HG02642 (cell line): ENCODE measurements around the gene NINJ1.

Experiments used
- ATAC-seq: cut with Tn5 transposase; IDR thresholded peaks from one replicate; pipeline ENCODE4 v1.9.1; 2021; ENCODE audit warnings: mild to moderate bottlenecking; ENCODE audit not compliant: unreplicated experiment, poor library complexity

The NINJ1 gene

DNA sequence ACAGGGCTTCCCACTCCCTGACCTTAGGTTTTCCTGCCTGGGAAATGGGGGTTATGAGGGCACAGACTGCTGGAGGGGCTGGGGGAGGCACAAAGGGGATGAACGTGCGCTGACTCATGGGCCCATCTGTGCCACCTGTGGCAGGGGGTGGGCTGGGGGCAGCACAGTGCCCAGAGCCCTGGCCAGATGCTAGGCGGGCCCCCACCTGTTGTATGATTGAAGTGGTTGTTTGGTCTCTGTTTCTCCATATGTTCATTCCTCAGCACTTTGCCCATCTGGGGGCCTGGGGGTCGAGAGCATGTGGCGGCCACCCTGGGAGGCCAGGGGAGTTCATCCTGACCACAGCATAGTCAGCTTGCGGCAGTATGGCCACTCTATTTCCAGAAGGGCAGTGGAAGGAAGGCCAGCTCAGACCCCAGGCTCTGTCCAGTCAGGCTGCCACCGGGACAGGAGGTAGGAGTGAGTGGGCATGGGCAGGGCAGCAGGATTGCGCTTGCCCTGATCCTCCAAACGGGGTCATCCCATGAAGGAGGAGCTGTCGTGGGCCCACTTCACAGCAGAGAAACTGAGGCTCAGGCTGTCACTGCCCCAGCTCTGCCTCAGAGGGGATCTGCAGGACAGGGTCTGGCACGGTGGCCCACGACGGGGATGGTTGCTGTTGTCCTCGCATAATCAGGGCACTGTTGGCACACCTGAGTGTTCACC lies 841 bp upstream of the NINJ1 start:
- ATAC-seq, result no peak

DNA sequence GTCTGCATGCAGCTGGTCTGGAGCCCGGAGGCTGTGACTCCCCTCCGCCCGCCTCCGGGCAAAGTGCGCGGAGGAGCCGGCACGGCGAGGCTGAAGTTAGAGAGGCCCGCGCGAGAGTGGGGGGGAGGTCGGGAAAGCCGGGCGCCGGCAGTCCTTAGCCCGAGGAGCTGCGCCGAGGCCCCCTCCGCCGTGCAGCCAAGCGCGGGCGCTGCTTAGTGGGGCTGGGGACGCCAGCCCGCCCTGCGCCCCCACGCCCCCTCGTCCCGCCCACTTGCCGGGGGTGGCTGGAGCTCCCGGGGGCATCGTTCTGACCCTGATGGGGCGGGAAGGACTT lies 403 bp downstream of the NINJ1 start:
- ATAC-seq, result peak; percentile 34

DNA sequence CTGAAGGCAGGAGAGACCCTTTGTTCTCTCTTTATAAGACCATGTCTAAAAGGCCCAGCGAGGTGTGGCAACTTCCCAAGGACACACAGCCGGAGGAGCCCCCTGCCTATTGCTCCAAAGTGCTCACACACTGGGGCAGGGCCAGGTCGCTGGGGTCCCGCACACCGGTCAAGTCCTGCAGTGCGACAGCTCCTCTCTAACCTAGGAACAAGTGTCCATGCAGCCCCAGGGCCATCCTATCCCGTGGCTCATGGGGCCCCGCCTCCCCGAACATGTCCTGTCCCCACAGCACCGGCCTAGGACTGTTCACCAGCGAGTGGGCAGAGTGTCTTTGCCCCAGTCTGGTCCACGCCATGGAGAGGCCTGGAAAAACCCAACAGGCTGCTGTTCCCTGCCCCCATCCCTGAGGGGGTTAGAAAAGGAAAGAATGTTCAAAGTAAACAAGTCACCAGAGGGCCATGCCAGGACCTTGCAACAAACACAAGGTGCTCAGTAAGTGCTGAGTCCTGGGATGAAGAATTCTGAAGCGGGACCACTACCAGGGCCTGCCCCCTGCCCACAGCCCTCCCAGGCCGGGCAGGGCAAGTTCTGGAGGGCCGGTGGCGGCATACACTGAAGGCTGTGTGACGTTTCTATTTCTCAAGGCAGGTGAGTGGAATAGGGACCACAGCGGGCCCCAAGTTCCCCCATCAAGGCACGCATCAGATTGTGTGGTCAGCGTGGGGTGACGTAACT lies 938 bp downstream of the NINJ1 start:
- ATAC-seq, result no peak

DNA sequence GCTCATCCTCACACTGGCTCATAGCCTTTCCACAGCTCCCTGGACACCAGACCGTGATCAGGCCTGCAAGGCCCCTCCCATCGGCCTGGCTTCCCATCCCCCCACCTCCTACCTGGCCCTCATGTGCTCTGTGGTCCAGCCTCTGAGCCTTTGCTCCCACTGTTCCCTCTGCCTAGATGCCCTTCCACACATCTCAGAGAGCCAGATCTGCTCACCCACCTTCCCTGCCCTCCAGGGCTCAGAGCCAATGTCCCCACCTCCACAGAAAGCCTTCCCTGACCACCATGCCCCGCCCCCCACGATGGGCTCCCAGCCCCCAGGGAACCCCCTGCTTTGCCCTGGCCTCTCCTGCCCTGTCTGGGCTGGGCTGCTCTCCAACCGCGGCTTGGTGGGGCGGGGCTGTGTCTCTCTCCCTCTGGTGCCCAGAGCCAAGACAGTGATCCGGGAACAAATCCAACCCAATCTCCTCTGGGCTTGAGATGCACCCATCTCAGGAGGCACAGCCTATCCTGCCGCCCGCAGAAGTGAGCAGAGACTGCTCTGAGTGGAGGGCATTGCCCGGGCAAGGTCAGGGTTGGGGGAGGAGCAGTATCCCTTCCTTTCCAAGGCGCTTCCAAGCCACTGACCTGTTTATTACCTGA lies 1.6 kb downstream of the NINJ1 start:
- ATAC-seq, result no peak

DNA sequence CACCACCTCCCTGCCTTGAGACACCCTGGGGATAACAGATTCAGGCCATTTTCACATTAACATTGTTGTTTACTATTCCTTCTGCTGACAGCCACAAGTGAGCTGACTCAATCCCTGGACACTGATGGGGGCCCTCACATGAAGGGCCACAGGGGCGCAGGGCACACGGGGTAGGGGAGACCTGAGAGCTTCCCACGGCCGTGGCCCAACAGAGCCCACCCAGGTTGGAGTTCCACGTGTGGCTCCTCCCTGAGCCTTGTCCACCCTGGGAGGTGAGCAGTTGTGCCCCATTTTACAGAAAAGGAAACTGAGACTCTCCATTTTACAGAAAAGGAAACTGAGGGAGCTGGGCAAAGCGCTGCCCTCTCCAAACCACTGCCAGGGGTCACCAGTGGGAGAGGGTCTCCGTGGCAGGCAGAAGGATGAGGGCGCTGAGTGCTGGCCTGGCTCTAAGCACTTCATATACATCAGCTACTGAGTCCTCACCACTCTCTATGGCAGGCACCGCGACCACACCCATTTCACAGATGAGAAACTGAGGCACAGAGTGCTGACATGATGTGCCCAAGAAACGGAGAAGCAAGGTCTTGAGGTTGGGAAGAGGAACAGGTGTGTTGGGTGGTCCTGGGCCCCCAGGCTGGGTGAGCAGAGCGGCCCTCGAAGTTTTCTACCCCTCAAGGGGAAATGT lies 2.3 kb downstream of the NINJ1 start:
- no peak for ATAC-seq

DNA sequence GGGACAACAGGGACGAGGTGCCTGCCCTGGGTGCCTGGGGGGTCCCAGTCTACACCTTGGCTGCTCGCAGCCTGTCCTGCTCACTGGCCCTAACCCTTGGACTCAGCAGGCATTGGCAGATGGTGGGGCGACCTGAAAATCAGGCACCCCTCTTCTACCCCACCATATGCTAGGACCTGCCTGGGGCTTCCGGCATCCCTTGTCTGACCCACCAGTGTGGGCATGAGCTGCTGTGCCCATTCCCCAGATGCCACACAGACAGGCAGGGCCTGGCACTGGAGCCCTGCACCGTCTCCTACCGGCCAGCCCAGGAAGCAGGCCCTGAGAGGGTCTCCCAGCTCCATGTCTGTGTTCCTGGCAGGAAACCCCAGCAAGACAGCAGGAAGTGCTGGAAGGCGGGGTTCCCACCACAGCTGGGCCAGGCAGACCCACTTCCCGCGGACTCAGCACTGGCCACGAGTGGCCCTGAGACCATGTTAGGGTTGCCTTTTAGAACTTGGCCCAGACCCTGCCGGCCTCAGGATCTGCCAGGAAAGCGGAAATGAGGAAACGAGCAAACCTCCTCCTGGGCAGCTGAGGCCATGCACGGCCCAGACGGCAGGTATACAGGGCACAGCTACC lies 3.1 kb downstream of the NINJ1 start:
- no peak for ATAC-seq

DNA sequence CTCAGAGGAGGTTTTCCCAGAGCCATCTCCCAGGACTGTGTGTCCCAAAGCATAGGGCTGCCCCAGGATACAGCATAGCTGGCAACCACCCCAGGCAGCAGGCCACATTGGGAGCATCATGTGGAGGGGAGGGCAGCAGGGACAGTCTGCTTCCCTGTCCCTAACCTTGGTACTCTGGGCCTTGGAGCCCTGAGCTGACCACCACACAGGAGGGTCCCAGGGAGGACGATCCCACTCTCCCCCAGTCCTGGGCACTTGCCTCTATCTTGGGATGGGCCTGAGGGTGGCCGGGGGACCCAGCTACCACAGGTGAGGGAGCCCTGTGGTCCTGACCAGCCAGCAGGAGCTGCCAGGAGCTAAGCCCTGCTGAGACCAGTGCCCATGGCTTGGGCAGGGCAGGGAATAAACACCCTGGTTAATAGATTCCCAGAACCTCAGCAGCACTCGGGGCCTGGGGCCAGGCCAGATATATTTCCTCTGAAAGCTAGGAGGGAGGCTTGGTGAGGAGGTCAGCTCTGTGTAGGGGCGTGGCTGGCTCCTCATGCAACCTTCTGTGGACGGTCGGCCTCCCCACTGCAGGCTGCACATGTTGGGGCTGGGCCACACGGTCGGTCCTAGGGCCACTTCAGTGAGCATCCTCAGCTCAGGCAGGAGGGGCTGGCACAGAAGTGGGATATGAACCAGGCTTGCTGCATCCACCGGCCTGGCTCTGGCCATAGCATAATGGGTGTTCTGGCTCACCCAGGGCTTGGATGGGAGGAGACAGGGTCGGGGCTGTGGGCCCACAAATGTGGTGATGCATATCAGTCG lies 4.2 kb downstream of the NINJ1 start:
- no peak for ATAC-seq

DNA sequence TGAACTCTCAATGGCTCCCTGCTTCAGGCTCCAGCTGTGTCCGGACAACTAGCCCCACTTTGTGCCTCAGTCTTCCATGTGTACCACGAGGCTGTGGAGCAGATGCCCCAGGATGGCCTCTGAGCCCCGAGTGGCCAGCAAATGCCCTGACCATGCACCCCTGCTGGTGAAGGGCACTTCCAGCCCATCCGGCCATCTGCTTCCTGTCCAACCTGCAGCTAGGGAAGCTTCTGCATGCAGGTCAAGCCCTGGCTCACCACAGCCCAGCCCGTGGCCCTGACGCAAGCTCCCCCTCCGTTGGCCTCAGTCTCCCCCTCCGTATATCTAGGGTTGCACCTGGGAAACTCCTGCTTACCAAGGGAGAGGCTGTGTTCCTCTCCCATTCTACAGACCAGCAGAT lies 4.8 kb downstream of the NINJ1 start:
- no peak for ATAC-seq

DNA sequence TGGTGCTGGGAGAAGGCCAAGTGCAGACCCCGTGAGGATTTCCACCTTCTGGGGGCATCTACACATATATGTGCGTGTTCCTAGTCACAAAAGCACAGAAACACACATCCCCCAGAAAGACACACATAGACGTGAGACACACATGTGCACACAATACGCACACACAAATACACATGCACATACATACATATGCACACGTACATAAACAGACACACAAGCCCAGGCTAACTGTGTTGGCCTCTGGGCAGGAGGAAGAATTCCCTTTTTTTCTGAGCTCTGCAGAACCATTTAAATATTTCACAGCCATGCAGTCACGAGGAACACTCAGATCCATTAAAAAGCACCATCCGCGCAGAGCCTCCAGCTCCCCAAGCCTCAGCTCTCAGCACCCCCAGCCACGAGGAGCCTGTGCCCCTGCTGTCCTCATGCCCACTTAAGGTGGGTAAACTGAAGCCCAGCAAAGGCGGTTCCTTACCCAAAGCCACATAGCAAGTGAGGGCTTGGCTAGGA lies 5.3 kb downstream of the NINJ1 start:
- no peak for ATAC-seq

DNA sequence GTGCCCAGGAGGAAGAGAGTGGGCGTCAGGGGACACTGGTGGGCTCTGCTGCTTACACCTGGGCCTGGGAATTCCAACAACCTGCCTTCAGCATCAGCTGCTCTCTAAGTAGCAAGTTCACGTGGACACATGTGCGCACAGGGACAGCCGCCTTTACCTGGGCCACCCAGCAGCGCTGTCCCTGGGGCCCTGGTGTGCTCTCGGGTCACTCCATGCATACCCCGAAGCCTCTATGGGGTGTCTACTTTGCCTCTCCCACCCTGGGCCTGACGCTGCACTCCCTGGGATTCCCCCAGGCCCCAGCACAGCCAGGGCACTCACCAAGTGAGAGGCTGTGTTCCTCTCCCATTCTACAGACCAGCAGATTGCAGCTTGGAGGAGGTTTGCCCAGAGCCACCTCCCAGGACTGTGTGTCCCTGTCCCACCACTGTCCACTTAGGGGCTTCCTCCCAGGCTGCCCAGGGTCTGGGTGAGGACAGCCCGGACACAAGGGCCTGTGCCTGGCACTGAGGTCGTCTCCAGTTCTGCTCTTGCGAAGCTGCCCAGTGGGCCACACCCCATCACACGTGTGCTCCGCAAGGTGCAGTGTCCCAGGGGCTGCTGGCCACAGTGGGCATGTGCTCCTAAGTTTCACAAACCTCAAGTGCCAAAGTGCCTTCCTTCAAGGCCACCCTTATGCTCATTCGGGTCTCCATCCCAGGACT lies 5.9 kb downstream of the NINJ1 start:
- no peak for ATAC-seq

DNA sequence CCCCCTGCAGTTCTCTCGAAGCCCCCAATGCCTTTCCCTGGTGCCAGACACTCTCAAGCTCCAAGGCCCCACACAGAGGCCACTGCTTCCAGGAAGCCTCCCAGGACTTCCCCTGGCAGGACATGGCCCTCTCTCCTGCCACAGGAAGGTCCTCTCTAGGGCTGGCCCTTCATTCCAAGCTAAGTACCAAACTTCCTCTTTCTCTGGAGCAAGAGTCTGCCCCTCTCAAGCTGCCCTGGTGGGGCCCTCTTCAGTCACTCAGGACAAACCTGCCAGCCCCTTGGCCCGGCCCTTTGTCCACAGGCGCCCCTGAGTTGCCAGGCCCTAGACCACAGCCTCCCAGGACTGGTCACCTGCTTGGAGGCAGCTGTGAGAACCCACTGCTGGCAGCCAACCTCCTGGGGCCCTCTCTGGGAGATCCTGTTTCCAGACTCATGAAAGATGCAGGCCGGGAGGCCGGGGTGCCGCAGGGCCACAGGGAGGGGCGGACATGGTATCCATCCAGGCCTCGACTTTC lies 6.6 kb downstream of the NINJ1 start:
- no peak for ATAC-seq

DNA sequence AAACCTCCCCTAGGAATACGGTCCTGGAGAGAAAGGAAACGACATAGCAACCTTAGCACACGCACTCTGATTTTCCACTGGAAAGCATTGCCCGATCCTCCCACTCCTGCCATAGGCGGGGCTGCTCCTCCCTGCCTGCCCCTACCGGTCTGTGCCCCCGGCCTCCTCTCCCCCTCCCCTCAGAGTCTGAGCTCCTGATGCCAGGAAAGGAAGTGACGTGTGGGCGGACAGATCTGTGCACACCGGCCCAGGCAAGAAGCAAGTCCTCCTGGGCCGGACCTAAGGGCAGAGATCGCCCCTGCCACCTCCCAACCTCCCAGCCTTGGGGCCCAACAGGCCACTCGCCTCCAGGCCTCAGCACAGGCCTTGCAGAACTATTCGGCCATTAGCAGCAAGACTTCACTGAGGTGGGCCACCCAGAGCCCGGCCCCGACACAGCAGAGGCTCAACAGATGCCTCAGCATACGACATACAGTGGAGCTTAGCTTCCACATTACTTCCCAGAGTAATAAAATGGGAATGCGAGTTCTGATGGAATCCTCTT lies 7.2 kb downstream of the NINJ1 start:
- no peak for ATAC-seq

DNA sequence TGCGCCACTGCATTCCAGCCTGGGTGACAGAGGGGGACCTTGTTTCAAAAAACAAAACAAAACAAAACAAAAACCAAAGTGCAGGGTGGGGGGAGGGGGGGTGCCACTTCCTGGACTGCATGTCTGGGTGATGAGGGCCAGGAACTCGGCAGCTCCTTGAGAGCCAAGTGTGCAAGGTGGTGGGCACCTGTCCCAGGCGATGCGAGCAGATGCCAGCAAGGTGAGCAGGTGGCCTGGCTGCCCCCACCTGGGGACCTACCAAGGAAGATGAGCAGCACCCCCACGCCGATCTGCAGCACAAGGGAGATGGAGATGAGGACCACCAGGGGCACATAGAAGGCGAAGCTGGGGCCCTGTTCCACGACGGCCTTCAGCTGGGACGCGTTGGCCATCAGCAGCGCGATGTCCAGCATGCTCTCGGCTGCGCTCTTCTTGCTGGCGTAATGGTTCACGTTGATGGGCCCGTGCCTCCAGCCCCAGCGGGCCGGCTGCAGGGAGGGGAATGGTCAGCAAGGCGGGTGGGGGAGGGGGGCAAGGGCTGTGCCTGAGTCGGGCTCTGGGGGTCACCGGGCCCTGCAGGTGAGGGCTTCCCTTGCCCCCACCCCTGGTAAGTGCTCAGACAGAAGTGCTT lies 7.8 kb downstream of the NINJ1 start:
- ATAC-seq, result no peak

DNA sequence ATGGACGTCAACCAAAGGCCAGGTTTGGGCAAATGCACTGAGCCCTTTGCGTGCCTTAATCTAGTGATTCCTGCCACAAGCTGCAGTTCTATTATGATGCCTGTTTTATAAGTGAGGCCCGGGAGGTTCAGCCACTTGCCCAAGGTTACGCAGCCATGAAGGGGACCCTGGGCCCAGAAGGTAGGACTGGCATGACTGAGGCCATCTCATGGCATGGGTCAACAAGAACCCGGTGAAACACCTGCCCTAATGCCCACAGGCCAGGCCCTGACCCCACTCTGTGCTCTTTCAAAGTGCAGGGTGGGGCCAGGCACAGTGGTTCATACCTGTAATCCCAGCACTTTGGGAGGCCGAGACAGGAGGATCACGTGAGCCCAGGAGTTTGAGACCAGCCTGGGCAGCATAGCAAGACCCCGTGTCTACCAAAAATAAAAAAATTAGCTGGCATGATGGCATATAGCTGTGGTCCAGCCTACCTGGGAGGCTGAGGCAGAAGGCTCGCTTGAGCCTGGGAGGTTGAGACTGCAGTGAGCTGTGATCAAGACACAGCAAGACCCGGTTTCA lies 8.6 kb downstream of the NINJ1 start:
- ATAC-seq, result no peak

DNA sequence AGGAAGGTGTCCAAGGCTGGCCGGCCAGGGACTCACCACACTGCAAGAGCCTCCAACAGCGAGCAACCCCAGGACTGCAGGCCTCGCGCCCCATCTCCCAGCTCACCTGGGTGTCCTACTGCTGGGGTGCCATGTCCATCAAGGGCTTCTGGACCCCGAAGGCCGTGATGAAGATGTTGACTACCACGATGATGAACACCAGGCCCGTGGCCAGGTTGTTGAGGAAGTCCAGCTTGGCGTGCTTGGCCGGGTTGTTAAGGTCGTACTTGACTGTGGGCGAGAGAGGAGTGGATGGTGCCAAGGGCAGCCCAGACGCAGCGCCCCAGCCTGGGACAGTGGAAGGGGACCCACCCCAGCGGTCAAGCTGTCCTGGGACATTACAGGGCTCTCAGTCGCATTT lies 9.3 kb downstream of the NINJ1 start:
- ATAC-seq, result no peak

DNA sequence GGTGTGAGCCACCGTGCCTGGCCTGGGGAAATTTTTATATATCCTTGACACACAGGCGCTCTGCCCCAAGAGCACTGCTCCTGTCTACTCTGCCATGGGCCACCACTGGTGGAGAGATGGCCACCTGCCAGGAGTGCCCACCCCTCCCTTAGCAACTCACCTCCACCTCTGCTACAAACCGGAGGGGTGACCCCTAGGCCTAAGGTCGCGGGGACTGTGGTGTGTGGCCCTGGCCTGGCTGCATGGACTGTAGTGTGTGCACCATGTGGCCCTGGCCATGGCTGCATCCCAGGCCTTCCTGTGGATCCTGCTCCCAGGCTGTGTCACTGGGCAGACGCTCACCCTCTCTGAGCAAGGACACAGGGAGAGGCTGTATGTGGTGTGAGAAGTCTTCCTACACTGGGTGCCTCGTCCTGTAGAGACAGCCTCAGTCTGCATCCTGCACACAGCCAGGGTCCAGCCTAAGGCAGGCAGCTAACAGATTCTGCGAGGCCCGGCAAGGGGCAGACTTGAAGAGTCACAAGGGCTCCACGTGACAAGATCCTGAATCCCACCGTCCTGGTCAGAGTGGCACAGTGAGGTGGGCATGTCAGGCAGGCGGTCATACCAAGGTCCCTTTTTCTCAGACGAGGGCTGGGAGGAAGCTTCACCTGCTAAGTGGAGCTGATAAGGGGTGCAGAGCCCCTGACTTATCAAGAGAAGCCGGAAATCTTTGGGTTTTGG lies 10.3 kb downstream of the NINJ1 start:
- no peak for ATAC-seq

DNA sequence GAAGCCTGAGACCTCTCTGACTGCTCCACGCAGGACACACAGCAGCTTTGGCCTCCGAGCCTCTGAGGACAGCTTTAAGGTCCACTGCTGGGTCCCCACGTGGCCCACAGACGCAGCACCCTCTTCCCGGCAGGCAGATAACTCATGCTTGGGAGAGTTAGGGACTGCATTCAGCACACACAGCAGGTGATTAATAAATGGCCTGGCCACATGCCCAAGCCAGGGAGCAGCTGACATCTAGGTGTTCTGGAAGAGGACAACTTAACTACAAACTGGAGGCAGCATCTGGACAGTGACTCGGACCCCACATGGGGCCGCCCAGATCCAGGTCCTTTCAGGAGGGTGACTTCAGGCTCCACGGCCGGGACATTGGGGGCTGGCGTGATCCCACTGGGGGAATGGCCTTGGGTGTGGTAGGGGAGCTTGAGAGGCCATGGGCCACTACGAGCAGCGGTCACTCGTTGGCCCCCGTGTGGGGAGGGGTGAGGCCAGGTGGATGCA lies 11.3 kb downstream of the NINJ1 start:
- no peak for ATAC-seq
